ENCODE results near the gene RBBP8NL. TPM values are rescaled to one million over a fixed set of nuclear protein-coding genes. Genes with fewer than 3 reads are reported as not detected.

The RBBP8NL gene
- total RNA-seq, 1 experiment from 2014 or later = 1.5 TPM

GRCh38 chr20:62370115-62370806, 57.1 kb downstream of the RBBP8NL start:
- Mint-ChIP-seq H3K4me3 (no peak overlapping the region), H3K9me3 (no peaks in the 10 kb centered on the region), H3K27me3 (ENCODE audit: low read depth) (no peaks in the 10 kb centered on the region; the same call in 1 of the 2 replicates), H3K27ac (no peak overlapping the region), H3K4me1 (peaks cover 25% of the 10 kb centered on the region), H3K36me3 (no peaks in the 10 kb centered on the region)
- ATAC-seq (no peak), DNase-seq (ENCODE audit: low spot score) (no peak)
- TF ChIP-seq FOXP1 (CRISPR knock-in tag; IDR thresholded peaks at IDR 0.05; ENCODE audit: borderline replicate concordance) (peak; percentile 38; the same call in 1 of the 2 replicates), ZNF512 (CRISPR knock-in tag; IDR thresholded peaks at IDR 0.05; ENCODE audit: borderline replicate concordance) (no peak)
- CTCF ChIA-PET = interaction anchor here (1.5 to 7.6 kb wide), 4 partner anchors 8 to 68 kb away, joined by 12 to 89 read pairs (median 20); partner anchors contain the start of gene ADRM1
- POLR2A ChIA-PET = no interaction called here

GRCh38 chr20:62369815-62370114, 57.6 kb downstream of the RBBP8NL start:
- H3K9me3 Mint-ChIP-seq = no peaks in the 10 kb centered on the region
- ATAC-seq = no peak
- no peaks in the 10 kb centered on the region for H3K36me3 Mint-ChIP-seq
- POLR2A ChIA-PET = interaction anchor here (0.9 kb wide), 1 partner anchor 13 kb away, joined by 6 read pairs; no protein-coding TSS in a partner anchor
- CTCF ChIA-PET = interaction anchor here (1.0 to 9.1 kb wide), 8 partner anchors 8 to 67 kb away, joined by 6 to 137 read pairs (median 11); partner anchors contain the start of genes ADRM1 and RPS21
- peaks cover 29% of the 10 kb centered on the region for H3K4me1 Mint-ChIP-seq
- H3K27me3 Mint-ChIP-seq (ENCODE audit: low read depth) = no peaks in the 10 kb centered on the region; the same call in 1 of the 2 replicates
- no peak for TF ChIP-seq ZNF512 (CRISPR knock-in tag; IDR thresholded peaks at IDR 0.05; ENCODE audit: borderline replicate concordance)
- TF ChIP-seq NFYB (CRISPR knock-in tag; conservative IDR thresholded peaks at IDR 0.05; ENCODE audit: low read depth) = no peak
- no peak for TF ChIP-seq ETV6 (CRISPR knock-in tag; IDR thresholded peaks at IDR 0.05)
- TF ChIP-seq EMX1 (CRISPR knock-in tag; IDR thresholded peaks at IDR 0.05) = no peak
- TF ChIP-seq ZBTB43 (CRISPR knock-in tag; IDR thresholded peaks at IDR 0.05) = no peak
- TF ChIP-seq MLX (CRISPR knock-in tag; IDR thresholded peaks at IDR 0.05) = no peak
- H3K27ac Mint-ChIP-seq = no peak overlapping the region
- no peak for DNase-seq (ENCODE audit: low spot score)
- H3K4me3 Mint-ChIP-seq = peak overlapping the region; percentile 68

GRCh38 chr20:62368976-62369814, 58.1 kb downstream of the RBBP8NL start:
- peak overlapping the region; percentile 59; the same call in 1 of the 2 replicates for H3K27ac Mint-ChIP-seq
- peak overlapping the region; percentile 68 for H3K4me3 Mint-ChIP-seq
- DNase-seq (ENCODE audit: low spot score) (peak; percentile 78), ATAC-seq (peak; percentile 21)
- no peaks in the 10 kb centered on the region for H3K9me3 Mint-ChIP-seq
- peaks cover 30% of the 10 kb centered on the region for H3K4me1 Mint-ChIP-seq
- ChIA-PET POLR2A (interaction anchor here (0.8 to 4.8 kb wide), 10 partner anchors 8 to 558 kb away, joined by 3 to 29 read pairs (median 4); partner anchors contain the start of genes DIDO1 and RPS21), CTCF (interaction anchor here (0.8 to 9.1 kb wide), 27 partner anchors 9 to 1604 kb away, joined by 3 to 137 read pairs (median 4); partner anchors contain the start of genes ADRM1 and RPS21)
- no peaks in the 10 kb centered on the region; the same call in 1 of the 2 replicates for H3K27me3 Mint-ChIP-seq (ENCODE audit: low read depth)
- no peaks in the 10 kb centered on the region for H3K36me3 Mint-ChIP-seq
- TF ChIP-seq TEAD1 (CRISPR knock-in tag; IDR thresholded peaks at IDR 0.05) (0 out of 2 replicates have a peak, but pooled peaks have one; percentile 26), ESRRA (CRISPR knock-in tag; IDR thresholded peaks at IDR 0.05; ENCODE audit: borderline replicate concordance) (0 out of 2 replicates have a peak, but pooled peaks have one; percentile 37), CBFB (CRISPR knock-in tag; IDR thresholded peaks at IDR 0.05; ENCODE audit: low read depth) (no peak), ZNF281 (CRISPR knock-in tag; IDR thresholded peaks at IDR 0.05) (no peak), ZNF317 (CRISPR knock-in tag; IDR thresholded peaks at IDR 0.05; ENCODE audit: borderline replicate concordance, low read depth) (no peak), ZNF425 (CRISPR knock-in tag; conservative IDR thresholded peaks at IDR 0.05) (no peak), ZNF396 (CRISPR knock-in tag; IDR thresholded peaks at IDR 0.05; ENCODE audit: borderline replicate concordance) (no peak), ATF3 (CRISPR knock-in tag; conservative IDR thresholded peaks at IDR 0.05) (no peak), SMAD3 (CRISPR knock-in tag; IDR thresholded peaks at IDR 0.05; ENCODE audit: borderline replicate concordance) (no peak)

Data from WTC11 (cell line).